ENCODE measurements around the gene IL18R1. TPM values are rescaled to one million over a fixed set of nuclear protein-coding genes. Genes with fewer than 3 reads are reported as not detected.

The IL18R1 gene
- total RNA-seq, 1 donor from 2014 or later, result 2.4 TPM

DNA sequence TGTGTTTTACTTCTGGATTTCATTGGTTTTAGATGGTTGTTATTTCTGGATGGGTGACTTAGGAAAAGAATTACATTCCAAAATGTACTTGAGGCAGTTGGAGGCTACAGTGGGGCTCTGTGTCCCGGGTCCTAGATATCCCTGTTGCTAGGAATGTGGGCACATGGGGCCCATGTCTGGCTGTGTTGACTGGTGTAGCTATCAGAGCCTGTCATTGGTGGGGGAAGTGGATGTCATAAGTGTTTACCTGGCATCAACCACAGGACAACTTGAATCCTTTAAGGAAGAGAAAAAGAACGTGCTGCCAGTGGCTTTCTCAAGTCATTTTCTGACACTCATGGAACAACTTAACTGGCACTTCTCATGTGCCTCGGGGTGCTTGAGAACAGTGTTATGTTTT, 30.4 kb downstream of the IL18R1 start:
- Histone ChIP-seq H2AFZ (ENCODE audit: low read depth, low read length) (no peak overlapping the region), H3K36me3 (ENCODE audit: insufficient read depth, low read length) (no peaks in the 10 kb centered on the region), H3K4me3 (ENCODE audit: insufficient read depth, low read depth, low read length) (no peak overlapping the region), H3K9ac (ENCODE audit: low read length) (no peak overlapping the region), H3K79me2 (ENCODE audit: insufficient read depth, low read length) (no peaks in the 10 kb centered on the region), H3K27me3 (ENCODE audit: insufficient read depth, low read length) (no peaks in the 10 kb centered on the region), H3K9me3 (ENCODE audit: insufficient read depth, low read depth, low read length) (no peaks in the 10 kb centered on the region), H3K27ac (ENCODE audit: low read depth, low read length) (no peak overlapping the region), H3K4me2 (ENCODE audit: low read length) (no peak overlapping the region), H3K4me1 (ENCODE audit: insufficient read depth, low read length) (no peaks in the 10 kb centered on the region), H4K20me1 (ENCODE audit: insufficient read depth, low read length) (no peaks in the 10 kb centered on the region)
- Mint-ChIP-seq H3K27ac (ENCODE audit: unreplicated experiment) (no peak overlapping the region), H3K4me1 (ENCODE audit: low read depth, unreplicated experiment) (peaks cover 5% of the 10 kb centered on the region), H3K36me3 (ENCODE audit: low read depth, unreplicated experiment) (peaks cover 5% of the 10 kb centered on the region), H3K4me3 (ENCODE audit: unreplicated experiment) (no peak overlapping the region), H3K27me3 (ENCODE audit: low read depth, unreplicated experiment) (peaks cover 6% of the 10 kb centered on the region), H3K9me3 (ENCODE audit: unreplicated experiment) (peaks cover 8% of the 10 kb centered on the region)
- DNase-seq (ENCODE audit: low read depth) (no peak), FAIRE-seq (no peak)
- TF ChIP-seq, protein P1, sequence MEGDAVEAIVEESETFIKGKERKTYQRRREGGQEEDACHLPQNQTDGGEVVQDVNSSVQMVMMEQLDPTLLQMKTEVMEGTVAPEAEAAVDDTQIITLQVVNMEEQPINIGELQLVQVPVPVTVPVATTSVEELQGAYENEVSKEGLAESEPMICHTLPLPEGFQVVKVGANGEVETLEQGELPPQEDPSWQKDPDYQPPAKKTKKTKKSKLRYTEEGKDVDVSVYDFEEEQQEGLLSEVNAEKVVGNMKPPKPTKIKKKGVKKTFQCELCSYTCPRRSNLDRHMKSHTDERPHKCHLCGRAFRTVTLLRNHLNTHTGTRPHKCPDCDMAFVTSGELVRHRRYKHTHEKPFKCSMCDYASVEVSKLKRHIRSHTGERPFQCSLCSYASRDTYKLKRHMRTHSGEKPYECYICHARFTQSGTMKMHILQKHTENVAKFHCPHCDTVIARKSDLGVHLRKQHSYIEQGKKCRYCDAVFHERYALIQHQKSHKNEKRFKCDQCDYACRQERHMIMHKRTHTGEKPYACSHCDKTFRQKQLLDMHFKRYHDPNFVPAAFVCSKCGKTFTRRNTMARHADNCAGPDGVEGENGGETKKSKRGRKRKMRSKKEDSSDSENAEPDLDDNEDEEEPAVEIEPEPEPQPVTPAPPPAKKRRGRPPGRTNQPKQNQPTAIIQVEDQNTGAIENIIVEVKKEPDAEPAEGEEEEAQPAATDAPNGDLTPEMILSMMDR (IDR thresholded peaks at IDR 0.05; ENCODE audit: insufficient read depth, low read depth, low read length), result no peak
- no peak for TF ChIP-seq EZH2 (IDR thresholded peaks at IDR 0.05; ENCODE audit: insufficient read depth, low read length)

DNA sequence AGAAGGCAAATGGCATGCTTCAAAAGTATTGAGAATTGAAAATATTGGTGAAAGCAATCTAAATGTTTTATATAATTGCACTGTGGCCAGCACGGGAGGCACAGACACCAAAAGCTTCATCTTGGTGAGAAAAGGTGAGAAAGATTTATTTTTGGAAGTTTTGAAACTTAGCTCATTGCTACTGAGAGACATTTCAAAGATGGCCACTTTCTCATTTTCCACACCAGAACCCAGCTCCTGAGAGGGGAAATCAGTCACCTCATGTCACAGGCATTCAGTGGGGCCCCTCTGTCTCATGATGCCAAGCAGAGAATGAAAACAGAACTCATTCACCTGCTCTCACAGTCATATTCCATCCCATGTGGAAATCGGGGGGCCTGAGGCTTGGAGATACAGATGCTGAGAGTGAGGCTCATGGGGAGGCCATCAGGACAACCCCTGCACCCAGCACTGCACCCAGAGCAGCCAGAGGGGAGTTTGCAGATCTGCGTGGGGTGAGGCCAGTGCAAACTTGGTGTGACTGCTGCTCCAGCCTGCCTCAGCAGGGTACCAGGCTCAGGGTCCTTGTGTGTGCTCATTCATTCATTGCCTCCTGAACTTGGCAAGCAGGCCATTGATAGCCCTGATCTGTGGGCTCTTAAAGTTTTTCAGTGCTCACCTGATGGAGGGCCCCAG, 31.4 kb downstream of the IL18R1 start:
- Mint-ChIP-seq H3K27me3 (ENCODE audit: low read depth, unreplicated experiment) (peaks cover 3% of the 10 kb centered on the region), H3K36me3 (ENCODE audit: low read depth, unreplicated experiment) (peaks cover 5% of the 10 kb centered on the region), H3K4me1 (ENCODE audit: low read depth, unreplicated experiment) (peaks cover 5% of the 10 kb centered on the region), H3K27ac (ENCODE audit: unreplicated experiment) (no peak overlapping the region), H3K4me3 (ENCODE audit: unreplicated experiment) (no peak overlapping the region), H3K9me3 (ENCODE audit: unreplicated experiment) (peaks cover 8% of the 10 kb centered on the region)
- no peaks in the 10 kb centered on the region for H3K79me2 ChIP-seq (ENCODE audit: insufficient read depth, low read length)
- no peak for DNase-seq (ENCODE audit: low read depth)
- H3K4me3 ChIP-seq (ENCODE audit: insufficient read depth, low read depth, low read length), result no peak overlapping the region
- TF ChIP-seq EZH2 (IDR thresholded peaks at IDR 0.05; ENCODE audit: insufficient read depth, low read length), result no peak
- TF ChIP-seq, protein P1 (IDR thresholded peaks at IDR 0.05; ENCODE audit: insufficient read depth, low read depth, low read length), result no peak
- no peak overlapping the region for H3K4me2 ChIP-seq (ENCODE audit: low read length)
- no peak overlapping the region for H3K9ac ChIP-seq (ENCODE audit: low read length)
- no peak overlapping the region for H2AFZ ChIP-seq (ENCODE audit: low read depth, low read length)
- H3K9me3 ChIP-seq (ENCODE audit: insufficient read depth, low read depth, low read length), result no peaks in the 10 kb centered on the region
- H3K4me1 ChIP-seq (ENCODE audit: insufficient read depth, low read length), result no peaks in the 10 kb centered on the region
- no peaks in the 10 kb centered on the region for H3K36me3 ChIP-seq (ENCODE audit: insufficient read depth, low read length)
- no peaks in the 10 kb centered on the region for H4K20me1 ChIP-seq (ENCODE audit: insufficient read depth, low read length)
- FAIRE-seq, result no peak
- H3K27me3 ChIP-seq (ENCODE audit: insufficient read depth, low read length), result no peaks in the 10 kb centered on the region
- no peak overlapping the region for H3K27ac ChIP-seq (ENCODE audit: low read depth, low read length)
